Measurements from ENCODE around the gene ITIH1.

DNA sequence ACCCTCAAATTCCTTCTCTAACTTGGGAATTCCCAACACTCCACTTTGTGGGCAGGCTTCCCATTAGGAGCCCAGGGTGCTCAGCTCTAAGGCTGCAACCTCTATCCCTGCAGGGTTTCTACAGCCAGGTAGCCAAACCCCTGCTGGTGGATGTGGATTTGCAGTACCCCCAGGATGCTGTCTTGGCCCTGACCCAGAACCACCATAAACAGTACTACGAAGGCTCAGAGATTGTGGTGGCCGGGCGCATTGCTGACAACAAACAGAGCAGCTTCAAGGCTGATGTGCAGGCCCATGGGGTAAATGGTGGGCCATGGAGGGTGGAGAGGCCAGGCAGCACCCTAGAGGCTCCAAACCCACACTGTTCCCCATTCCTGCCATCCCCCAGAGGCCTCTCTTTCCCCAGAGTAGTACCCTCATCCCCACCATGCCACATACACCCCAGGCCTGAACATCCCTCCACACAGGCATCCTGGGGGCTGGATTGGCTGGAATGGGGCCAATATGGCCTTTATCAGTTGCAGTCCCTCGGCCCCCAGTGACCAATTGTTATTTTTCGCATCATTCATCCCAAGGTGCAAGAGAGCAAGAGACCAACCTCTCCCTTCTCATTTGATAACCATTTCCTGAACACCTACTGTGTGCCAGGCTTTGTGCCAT, 7.7 kb downstream of the ITIH1 start:
- TF ChIP-seq SIN3A (IDR thresholded peaks at IDR 0.05; ENCODE audit: borderline replicate concordance, insufficient read depth, low read length), result no peak
- TF ChIP-seq, protein P1, sequence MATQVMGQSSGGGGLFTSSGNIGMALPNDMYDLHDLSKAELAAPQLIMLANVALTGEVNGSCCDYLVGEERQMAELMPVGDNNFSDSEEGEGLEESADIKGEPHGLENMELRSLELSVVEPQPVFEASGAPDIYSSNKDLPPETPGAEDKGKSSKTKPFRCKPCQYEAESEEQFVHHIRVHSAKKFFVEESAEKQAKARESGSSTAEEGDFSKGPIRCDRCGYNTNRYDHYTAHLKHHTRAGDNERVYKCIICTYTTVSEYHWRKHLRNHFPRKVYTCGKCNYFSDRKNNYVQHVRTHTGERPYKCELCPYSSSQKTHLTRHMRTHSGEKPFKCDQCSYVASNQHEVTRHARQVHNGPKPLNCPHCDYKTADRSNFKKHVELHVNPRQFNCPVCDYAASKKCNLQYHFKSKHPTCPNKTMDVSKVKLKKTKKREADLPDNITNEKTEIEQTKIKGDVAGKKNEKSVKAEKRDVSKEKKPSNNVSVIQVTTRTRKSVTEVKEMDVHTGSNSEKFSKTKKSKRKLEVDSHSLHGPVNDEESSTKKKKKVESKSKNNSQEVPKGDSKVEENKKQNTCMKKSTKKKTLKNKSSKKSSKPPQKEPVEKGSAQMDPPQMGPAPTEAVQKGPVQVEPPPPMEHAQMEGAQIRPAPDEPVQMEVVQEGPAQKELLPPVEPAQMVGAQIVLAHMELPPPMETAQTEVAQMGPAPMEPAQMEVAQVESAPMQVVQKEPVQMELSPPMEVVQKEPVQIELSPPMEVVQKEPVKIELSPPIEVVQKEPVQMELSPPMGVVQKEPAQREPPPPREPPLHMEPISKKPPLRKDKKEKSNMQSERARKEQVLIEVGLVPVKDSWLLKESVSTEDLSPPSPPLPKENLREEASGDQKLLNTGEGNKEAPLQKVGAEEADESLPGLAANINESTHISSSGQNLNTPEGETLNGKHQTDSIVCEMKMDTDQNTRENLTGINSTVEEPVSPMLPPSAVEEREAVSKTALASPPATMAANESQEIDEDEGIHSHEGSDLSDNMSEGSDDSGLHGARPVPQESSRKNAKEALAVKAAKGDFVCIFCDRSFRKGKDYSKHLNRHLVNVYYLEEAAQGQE (IDR thresholded peaks at IDR 0.05; ENCODE audit: insufficient read depth in 1 of 2, low read depth in 2 of 2, low read length in 2 of 2), result no peak
- no peak for TF ChIP-seq POLR2AphosphoS5 (IDR thresholded peaks at IDR 0.05; ENCODE audit: low read depth, low read length)
